Anterior cingulate cortex (tissue), 58 donors: ENCODE data around the gene CCDC8.
"Not testable (repeated sequence)": the region's sequence is repeated elsewhere in the genome, so short reads cannot be mapped to it uniquely, and the experiment has no call there.

Experiments
- DNase-seq, 58 donors: peaks; one replicate each; lab custom pipeline; 2025; lab: John Stamatoyannopoulos, UW

Gene CCDC8

DNA sequence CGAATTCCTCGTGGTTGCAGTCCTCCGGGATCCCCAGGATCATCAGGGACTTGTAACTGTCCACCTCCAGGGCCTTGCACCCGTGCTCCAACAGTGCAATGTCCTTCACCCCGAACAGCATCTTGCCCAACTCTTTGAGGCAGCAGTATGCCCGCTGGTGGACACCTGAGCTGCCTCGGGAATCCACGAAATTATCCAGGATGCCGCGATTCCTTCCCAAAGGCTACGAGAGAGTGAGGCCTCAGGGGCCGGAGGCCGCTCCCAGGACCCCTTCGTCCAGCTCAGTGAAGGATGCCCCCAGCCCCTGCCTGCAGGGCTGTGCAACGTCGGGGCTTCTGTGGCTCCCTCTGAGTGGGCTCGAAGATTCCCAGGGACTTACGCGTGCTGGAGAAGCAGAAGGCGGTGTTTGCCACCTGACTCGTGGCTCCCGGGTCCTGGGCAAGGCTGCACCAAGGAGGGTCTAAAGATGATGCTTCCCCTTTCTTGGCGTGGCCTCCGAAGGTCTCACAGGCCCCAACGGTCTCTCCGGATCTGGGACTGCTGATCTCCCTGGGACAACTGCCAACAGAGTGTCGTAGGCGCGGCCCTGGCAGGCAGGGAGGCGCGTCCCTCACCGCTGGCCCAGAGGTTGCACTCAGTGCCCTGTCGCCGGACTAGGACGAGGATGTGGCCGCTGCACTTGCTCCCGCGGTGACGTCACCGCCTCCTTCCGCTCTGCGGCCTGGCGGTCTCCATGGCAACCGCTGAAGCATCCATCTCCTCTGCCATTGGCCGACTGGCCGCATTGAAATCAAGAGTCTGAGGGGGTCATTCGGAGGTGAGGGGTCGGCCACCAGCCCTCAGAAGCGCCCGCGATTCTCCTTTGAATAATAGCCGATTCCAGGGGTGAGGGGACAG lies 15.1 kb upstream of the CCDC8 start, which contains the start of gene PNMA8C:
Gene PNMA8C (minus strand): TSS at position 698 of the 897 bp plus-strand sequence. CDS start 577 bp downstream, at position 121.
- peak; percentile 30 to 93 (median 80) for DNase-seq

DNA sequence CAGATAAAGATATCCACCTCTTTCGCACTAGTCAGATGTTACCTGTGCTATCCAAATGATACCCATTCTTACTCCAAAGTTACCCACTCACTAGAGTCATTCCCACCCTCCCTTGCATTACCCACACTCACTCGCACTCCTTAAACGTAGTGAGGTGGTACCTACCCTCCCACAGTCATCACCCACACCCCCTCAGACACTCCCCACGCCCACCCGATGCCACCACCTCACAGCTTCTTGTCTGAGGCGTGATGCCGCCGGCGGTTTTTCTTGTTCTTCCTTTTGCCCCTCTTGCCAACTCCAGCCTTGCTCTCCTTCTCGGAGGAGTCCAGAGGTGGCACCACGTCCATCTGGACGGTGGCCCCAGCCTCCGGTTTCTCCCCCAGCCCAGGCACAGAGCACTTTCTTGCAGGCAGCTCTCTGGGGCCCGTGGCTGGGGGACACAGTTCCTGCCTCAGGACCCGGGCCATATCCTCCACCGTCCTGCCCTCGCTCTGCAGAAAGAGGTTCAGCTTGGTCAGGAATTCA lies 14.2 kb upstream of the CCDC8 start:
- DNase-seq: peak in 1 of 58 donors; percentile 26

GRCh38 chr19:46426506-46427162 lies 13.3 kb upstream of the CCDC8 start:
- peak in 55 of 58 donors; percentile 8 to 89 (median 71) for DNase-seq

DNA sequence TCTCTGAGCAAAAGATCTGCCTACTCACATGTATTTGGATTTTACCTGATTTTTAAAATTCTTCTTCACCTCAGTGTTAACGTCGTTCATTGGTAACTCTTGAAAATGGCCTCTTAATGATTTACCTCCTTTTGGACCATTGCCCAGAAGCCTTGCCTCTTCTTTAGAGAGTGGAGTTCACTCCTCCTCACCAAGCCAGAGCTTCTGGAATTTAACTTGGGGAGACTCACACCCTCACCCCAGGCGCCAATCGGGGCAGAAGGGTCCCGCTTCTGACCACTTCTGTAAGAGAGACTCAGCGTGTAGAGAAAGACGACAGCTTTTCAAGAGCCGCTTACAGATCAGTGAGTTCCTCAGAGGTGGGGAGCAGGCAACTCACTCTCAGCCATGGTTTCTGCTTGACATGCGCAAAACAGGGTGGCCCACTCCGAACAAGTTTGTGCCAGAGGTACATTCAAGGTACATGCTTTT lies 12.7 kb upstream of the CCDC8 start:
- peak in 4 of 58 donors; percentile 50 to 65 (median 54) for DNase-seq

- no peak for DNase-seq
These were observed 9.8 kb upstream of the CCDC8 start for GRCh38 chr19:46423188-46423587.

- DNase-seq: no peak
These were observed 9.0 kb upstream of the CCDC8 start for GRCh38 chr19:46422344-46422743.

- DNase-seq: no peak
These were observed 6.7 kb upstream of the CCDC8 start for GRCh38 chr19:46420056-46420455.

- DNase-seq: peak in 57 of 58 donors; percentile 16 to 87 (median 73)
These were observed 2.7 kb upstream of the CCDC8 start for GRCh38 chr19:46415804-46416709.

DNA sequence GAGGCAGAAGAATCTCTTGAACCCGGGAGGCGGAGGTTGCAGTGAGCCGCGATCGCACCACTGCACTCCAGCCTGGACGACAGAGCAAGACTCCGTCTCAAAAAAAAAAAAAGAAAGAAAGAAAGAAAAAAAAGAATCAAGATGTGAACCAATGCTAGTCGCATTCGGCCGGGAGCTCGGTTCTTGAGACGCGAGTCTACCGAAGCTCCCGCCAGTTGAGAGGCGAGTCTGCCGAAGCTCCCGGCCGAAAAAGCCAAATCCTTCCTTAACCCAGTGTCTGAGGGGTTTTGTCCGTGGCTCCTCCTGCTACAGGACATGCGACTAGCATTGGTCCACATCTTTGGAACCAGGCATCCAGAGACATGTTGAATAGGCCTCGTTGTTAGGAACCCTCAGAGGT lies 1.5 kb upstream of the CCDC8 start:
- DNase-seq: not testable (repeated sequence)

- DNase-seq: no peak
These were observed 608 bp downstream of the CCDC8 start for GRCh38 chr19:46412650-46413261.

- no peak for DNase-seq
These were observed 1.3 kb downstream of the CCDC8 start for GRCh38 chr19:46411925-46412649.

- DNase-seq: no peak
These were observed 2.1 kb downstream of the CCDC8 start for GRCh38 chr19:46411088-46411924.

- DNase-seq: no peak
These were observed 2.9 kb downstream of the CCDC8 start for GRCh38 chr19:46410205-46411087.

DNA sequence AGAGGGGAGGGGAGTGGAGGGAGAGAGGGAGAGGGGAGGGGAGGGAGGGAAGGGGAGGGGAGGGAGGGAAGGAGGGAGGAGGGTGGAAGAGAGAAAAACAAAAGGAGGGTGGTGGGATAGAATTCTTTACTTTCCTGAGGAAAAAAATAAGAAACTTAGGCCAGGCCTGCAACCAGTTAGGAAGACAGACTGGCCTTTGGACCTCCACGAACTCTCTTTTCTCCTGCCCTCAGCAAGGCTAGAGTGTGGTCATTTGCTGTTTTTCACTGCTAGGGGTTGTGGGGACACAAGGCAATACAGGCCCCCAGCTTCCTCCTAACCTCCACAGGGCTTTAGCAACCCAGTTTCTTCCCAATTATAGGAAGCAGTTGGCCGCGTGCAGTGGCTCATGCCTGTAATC lies 4.2 kb downstream of the CCDC8 start:
- no peak for DNase-seq

DNA sequence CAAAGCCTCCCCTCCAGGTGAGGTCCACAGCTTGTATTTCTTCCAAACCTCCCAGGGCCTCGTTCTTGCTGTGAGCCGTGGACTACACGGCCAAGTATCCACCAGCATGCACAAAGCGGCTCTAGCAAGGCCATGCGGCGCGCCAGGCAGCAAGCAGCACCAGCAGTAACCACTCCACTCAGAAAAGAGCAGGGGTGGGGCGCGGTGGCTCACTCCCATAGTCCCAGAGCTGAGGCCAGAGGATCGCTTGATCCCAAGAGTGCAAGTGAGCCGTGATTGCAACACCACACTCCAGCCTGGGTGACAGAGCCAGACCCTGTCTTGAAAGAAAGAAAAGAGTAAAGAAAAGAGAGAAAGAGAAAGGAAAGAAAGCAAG lies 4.7 kb downstream of the CCDC8 start:
- peak in 31 of 58 donors; percentile 9 to 68 (median 37) for DNase-seq

GRCh38 chr19:46407856-46408663 lies 5.3 kb downstream of the CCDC8 start:
- no peak for DNase-seq
